B cell (primary cell): Measurements from ENCODE around the gene RNF148. TPM values are rescaled to one million over a fixed set of nuclear protein-coding genes. Genes with fewer than 3 reads are reported as not detected.

Experiments used
- ATAC-seq: fragments of 200-7000 bp; cut with Tn5 transposase; one replicate; pipeline ENCODE4 v1.10.0; 2021; ENCODE audit warnings: low read depth, mild to moderate bottlenecking, moderate number of reproducible peaks, moderate library complexity
- CTCF ChIA-PET: fragments of 350-600 bp; sonication (Branson Sonifier 250); formaldehyde crosslinking; loops from one replicate; lab custom pipeline; 2021; ENCODE audit warnings: antibody characterized with exemption, inconsistent platforms; lab: Charles Lee
- POLR2A ChIA-PET: fragments of 350-600 bp; sonication (Branson Sonifier 250); formaldehyde crosslinking; loops from one replicate; lab custom pipeline; 2021; ENCODE audit warnings: antibody characterized with exemption; lab: Charles Lee
- DNase-seq: peaks from one replicate; pipeline ENCODE4 v3.0.0; 2013
- H2AFZ ChIP-seq: 2 replicates; pipeline ENCODE4 v1.6.1; 2012; ENCODE audit warnings: mild to moderate bottlenecking, low read depth, low read length; ENCODE audit not compliant: insufficient read depth, poor library complexity, severe bottlenecking
- H3K27ac ChIP-seq, 2 donors: 1 replicate in 1 of 2; 2 replicates in 1 of 2; pipeline ENCODE4 v1.5.1; 2012 to 2013; ENCODE audit warnings: low read length in 2 of 2, mild to moderate bottlenecking in 2 of 2, moderate library complexity in 1 of 2
- H3K27me3 ChIP-seq, 4 experiments: fragments of 200-600 bp in 1 of 4; sonication (generic) in 1 of 4; replicated peaks in 1 of 4; 1 replicate in 2 of 4; 2 replicates in 2 of 4; pipeline versions ENCODE4 v1.6.1 to v1.7.0; 2013 to 2016; ENCODE audit warnings: low read length in 3 of 4, mild to moderate bottlenecking in 2 of 4, mixed read lengths in 1 of 4, moderate library complexity in 1 of 4; ENCODE audit not compliant: insufficient read depth in 4 of 4, control insufficient read depth in 3 of 4; ENCODE audit errors: control extremely low read depth in 1 of 4
- H3K36me3 ChIP-seq, 2 experiments: replicated peaks in 1 of 2; 1 replicate in 1 of 2; 2 replicates in 1 of 2; pipeline versions ENCODE4 v1.6.1 to v1.7.1; 2013; ENCODE audit warnings: low read length in 1 of 2; ENCODE audit not compliant: insufficient read depth in 2 of 2, control insufficient read depth in 1 of 2; ENCODE audit errors: control extremely low read depth in 1 of 2, extremely low read depth in 1 of 2
- H3K4me1 ChIP-seq, 2 donors: fragments of 200-600 bp in 1 of 2; sonication (generic) in 1 of 2; 1 replicate in 1 of 2; 2 replicates in 1 of 2; pipeline versions ENCODE4 v1.5.1 to v1.6.1; 2013 to 2017; ENCODE audit warnings: low read length in 2 of 2; ENCODE audit not compliant: control insufficient read depth in 2 of 2, insufficient read depth in 2 of 2
- H3K4me2 ChIP-seq: replicated peaks from 2 replicates; pipeline ENCODE3; 2012; ENCODE audit warnings: mild to moderate bottlenecking, low read depth, low read length; ENCODE audit not compliant: poor library complexity, severe bottlenecking
- H3K4me3 ChIP-seq, 5 experiments: fragments of 200-600 bp in 1 of 5; sonication (generic) in 1 of 5; 1 replicate in 3 of 5; 2 replicates in 2 of 5; pipeline versions ENCODE4 v1.5.1 to v1.7.0; 2011 to 2016; ENCODE audit warnings: low read length in 4 of 5, mild to moderate bottlenecking in 4 of 5, low read depth in 2 of 5, control low read depth in 1 of 5, moderate library complexity in 1 of 5; ENCODE audit not compliant: insufficient read depth in 1 of 5; ENCODE audit errors: control extremely low read depth in 1 of 5, extremely low read depth in 1 of 5
- H3K79me2 ChIP-seq: fragments of 200-600 bp; sonication (generic); one replicate; pipeline ENCODE4 v1.6.0; 2016; ENCODE audit warnings: low read length; ENCODE audit not compliant: control insufficient read depth, insufficient read depth
- H3K9ac ChIP-seq: fragments of 200-600 bp; sonication (generic); 2 replicates; pipeline ENCODE4 v1.6.1; 2017; ENCODE audit warnings: mild to moderate bottlenecking, low read length, moderate library complexity
- H3K9me3 ChIP-seq, 3 donors: one replicate each; pipeline versions ENCODE4 v1.6.1 to v1.7.1; 2013; ENCODE audit warnings: low read length in 2 of 3; ENCODE audit not compliant: control insufficient read depth in 2 of 3, insufficient read depth in 1 of 3; ENCODE audit errors: control extremely low read depth in 1 of 3
- H4K20me1 ChIP-seq: 2 replicates; pipeline ENCODE4 v1.6.0; 2012; ENCODE audit warnings: mild to moderate bottlenecking, low read length; ENCODE audit not compliant: insufficient read depth, control insufficient read depth, poor library complexity, severe bottlenecking
- H3K27ac Mint-ChIP-seq: one replicate; pipeline ENCODE4 v1.8.0; 2021; ENCODE audit warnings: mixed read lengths
- H3K27me3 Mint-ChIP-seq: one replicate; pipeline ENCODE4 v1.8.0; 2021; ENCODE audit warnings: mixed read lengths
- H3K4me1 Mint-ChIP-seq: one replicate; pipeline ENCODE4 v1.8.0; 2021; ENCODE audit warnings: mixed read lengths
- H3K4me3 Mint-ChIP-seq: one replicate; pipeline ENCODE4 v1.8.0; 2021; ENCODE audit warnings: mixed read lengths
- H3K9me3 Mint-ChIP-seq: one replicate; pipeline ENCODE4 v1.8.0; 2022; ENCODE audit warnings: mixed read lengths; ENCODE audit not compliant: insufficient read depth
- EZH2 ChIP-seq: IDR thresholded peaks from 2 replicates; pipeline ENCODE4 v1.6.1; 2012; ENCODE audit warnings: borderline replicate concordance, low read depth, mild to moderate bottlenecking, moderate library complexity, low read length; ENCODE audit not compliant: insufficient read depth, poor library complexity, severe bottlenecking
- WGBS: methylation state at CpG from one replicate; pipeline ENCODE4 v1.1.5; 2013; ENCODE audit warnings: missing lambda C conversion rate; ENCODE audit not compliant: insufficient coverage; 5-methylcytosine and 5-hydroxymethylcytosine counted together
- intact Hi-C: fragments of 100-400 bp; cut with micrococcal nuclease; formaldehyde crosslinking; loops from one replicate; pipeline ENCODE4 v1.10.0; 2022
- polyA plus RNA-seq: library from polyadenylated mRNA; depleted of rRNA; stranded (reverse); fragments of >200 nt; gene quantifications from 2 replicates; pipeline ENCODE4 v1.2.3, GENCODE V29; 2012
- total RNA-seq, 2 donors: library from RNA; stranded (reverse); fragments of 120-200 nt in 1 of 2; gene quantifications; 1 replicate in 1 of 2; 2 replicates in 1 of 2; pipeline versions ENCODE4 v1.2.3 to v1.2.4, GENCODE V29; 2013 to 2022
- TF ChIP-seq, protein P1 (sequence below): fragments of 200-600 bp; IDR thresholded peaks from one replicate; pipeline ENCODE4 v1.8.0; 2022; ENCODE audit warnings: antibody characterized with exemption, mild to moderate bottlenecking

RNF148 gene
- total and polyA plus RNA-seq, 2 donors (not counting 1 experiment from before 2014, with no cell fraction given): not detected

DNA sequence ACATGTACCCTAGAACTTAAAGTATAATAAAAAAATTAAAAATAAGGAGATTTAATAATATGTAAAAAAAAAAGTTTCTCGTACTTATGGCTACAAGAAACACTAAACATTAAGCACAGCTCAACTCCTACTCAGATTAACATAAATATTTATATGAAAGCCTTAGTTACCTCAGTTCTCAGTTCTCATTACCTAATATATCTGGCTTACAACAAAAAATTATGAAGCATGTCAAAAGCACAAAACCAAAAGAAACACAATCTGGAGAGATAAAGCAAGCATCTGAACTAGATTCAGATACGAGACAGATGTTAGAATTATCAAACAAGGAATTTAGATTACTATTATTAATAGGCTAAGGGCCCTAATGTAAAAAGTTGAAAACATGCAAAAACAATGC lies 43.9 kb downstream of the RNF148 start:
- ChIA-PET POLR2A (no interaction called here), CTCF (no interaction called here)
- ATAC-seq: no peak
- H3K27me3 ChIP-seq: no peaks in the 10 kb centered on the region
- H3K36me3 ChIP-seq: no peaks in the 10 kb centered on the region
- no peaks in the 10 kb centered on the region for H3K27me3 Mint-ChIP-seq
- no peak overlapping the region for H3K4me2 ChIP-seq
- no peak overlapping the region for H3K4me3 ChIP-seq
- no peak for TF ChIP-seq EZH2
- TF ChIP-seq, protein P1, sequence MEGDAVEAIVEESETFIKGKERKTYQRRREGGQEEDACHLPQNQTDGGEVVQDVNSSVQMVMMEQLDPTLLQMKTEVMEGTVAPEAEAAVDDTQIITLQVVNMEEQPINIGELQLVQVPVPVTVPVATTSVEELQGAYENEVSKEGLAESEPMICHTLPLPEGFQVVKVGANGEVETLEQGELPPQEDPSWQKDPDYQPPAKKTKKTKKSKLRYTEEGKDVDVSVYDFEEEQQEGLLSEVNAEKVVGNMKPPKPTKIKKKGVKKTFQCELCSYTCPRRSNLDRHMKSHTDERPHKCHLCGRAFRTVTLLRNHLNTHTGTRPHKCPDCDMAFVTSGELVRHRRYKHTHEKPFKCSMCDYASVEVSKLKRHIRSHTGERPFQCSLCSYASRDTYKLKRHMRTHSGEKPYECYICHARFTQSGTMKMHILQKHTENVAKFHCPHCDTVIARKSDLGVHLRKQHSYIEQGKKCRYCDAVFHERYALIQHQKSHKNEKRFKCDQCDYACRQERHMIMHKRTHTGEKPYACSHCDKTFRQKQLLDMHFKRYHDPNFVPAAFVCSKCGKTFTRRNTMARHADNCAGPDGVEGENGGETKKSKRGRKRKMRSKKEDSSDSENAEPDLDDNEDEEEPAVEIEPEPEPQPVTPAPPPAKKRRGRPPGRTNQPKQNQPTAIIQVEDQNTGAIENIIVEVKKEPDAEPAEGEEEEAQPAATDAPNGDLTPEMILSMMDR: no peak
- H3K4me1 Mint-ChIP-seq: no peaks in the 10 kb centered on the region
- no peaks in the 10 kb centered on the region for H3K4me1 ChIP-seq
- intact Hi-C loops: no loop called here
- H3K9ac ChIP-seq: no peak overlapping the region
- H3K4me3 Mint-ChIP-seq: no peak overlapping the region
- WGBS: no CpG with 5 or more reads among the region's 2 CpGs
- H3K27ac Mint-ChIP-seq: no peak overlapping the region
- no peaks in the 10 kb centered on the region for H4K20me1 ChIP-seq
- no peak overlapping the region for H3K27ac ChIP-seq
- H2AFZ ChIP-seq: no peak overlapping the region
- H3K9me3 Mint-ChIP-seq: no peaks in the 10 kb centered on the region
- H3K9me3 ChIP-seq: no peaks in the 10 kb centered on the region
- no peaks in the 10 kb centered on the region for H3K79me2 ChIP-seq
- no peak for DNase-seq

DNA sequence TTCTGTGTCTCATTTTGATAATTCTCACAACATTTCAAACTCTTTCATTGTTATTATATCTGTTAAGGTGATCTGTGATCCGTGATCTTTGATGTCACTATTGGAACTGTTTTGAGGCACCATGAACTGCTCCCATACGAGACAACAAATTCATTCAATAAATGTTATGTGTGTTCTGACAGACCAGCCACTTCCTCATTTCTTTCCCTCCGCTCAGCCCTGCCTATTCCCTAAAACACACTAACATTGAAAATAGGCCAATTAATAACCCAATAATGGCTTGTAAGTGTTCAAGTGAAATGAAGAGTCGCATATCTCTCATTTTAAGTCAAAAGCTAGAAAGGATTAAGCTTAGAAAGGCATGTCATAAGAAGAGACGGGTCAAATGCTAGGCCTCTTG lies 49.0 kb downstream of the RNF148 start:
- TF ChIP-seq, protein P1: no peak
- no peak for TF ChIP-seq EZH2
- no peaks in the 10 kb centered on the region for H3K9me3 ChIP-seq
- DNase-seq (no peak), ATAC-seq (no peak)
- CTCF ChIA-PET: no interaction called here
- H3K4me3 Mint-ChIP-seq: no peak overlapping the region
- intact Hi-C loops: no loop called here
- H3K9me3 Mint-ChIP-seq: no peaks in the 10 kb centered on the region
- no peaks in the 10 kb centered on the region for H3K4me1 ChIP-seq
- WGBS: no CpG with 5 or more reads among the region's 5 CpGs
- no peaks in the 10 kb centered on the region for H4K20me1 ChIP-seq
- H2AFZ ChIP-seq: no peak overlapping the region
- no peak overlapping the region for H3K27ac Mint-ChIP-seq
- no peaks in the 10 kb centered on the region for H3K27me3 Mint-ChIP-seq
- no peak overlapping the region for H3K4me2 ChIP-seq
- H3K36me3 ChIP-seq: no peaks in the 10 kb centered on the region
- POLR2A ChIA-PET: no interaction called here
- no peak overlapping the region for H3K4me3 ChIP-seq
- no peaks in the 10 kb centered on the region for H3K79me2 ChIP-seq
- H3K27me3 ChIP-seq: no peaks in the 10 kb centered on the region
- no peak overlapping the region for H3K27ac ChIP-seq
- no peaks in the 10 kb centered on the region for H3K4me1 Mint-ChIP-seq
- H3K9ac ChIP-seq: no peak overlapping the region
